ENCODE results near the gene TMEM238L.

Gene TMEM238L

DNA sequence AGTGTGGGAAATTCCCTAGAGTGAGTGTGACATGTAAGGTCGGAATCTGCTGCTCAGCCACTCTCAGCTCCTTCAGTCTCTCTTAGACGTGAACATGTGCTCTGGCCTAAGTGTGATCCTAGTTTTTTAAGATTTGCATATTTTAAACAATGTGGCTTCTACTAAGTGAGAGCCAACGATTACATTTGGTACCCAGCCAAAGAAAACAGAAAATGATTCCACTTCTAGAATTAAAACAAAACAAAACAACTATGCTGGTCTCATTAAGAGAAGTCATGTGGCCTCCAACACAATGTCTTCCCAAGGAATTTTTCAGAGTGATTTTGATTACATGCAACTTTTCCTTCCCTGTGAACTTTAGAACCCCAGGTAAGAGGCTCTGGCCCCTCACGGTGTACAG lies 10.1 kb downstream of the TMEM238L start:
- H3K4me2 ChIP-seq, result no peak overlapping the region
- no peaks in the 10 kb centered on the region for H4K20me1 ChIP-seq (ENCODE audit: insufficient read depth)
- no peak overlapping the region for H3K4me3 ChIP-seq (IDR thresholded peaks at IDR 0.05; ENCODE audit: insufficient read depth, low read depth, low read length)
- H3K79me2 ChIP-seq (ENCODE audit: insufficient read depth, low read depth), result no peaks in the 10 kb centered on the region
- H3K4me1 ChIP-seq (ENCODE audit: low read depth, poor library complexity, severe bottlenecking), result no peaks in the 10 kb centered on the region
- TF ChIP-seq, protein P1, sequence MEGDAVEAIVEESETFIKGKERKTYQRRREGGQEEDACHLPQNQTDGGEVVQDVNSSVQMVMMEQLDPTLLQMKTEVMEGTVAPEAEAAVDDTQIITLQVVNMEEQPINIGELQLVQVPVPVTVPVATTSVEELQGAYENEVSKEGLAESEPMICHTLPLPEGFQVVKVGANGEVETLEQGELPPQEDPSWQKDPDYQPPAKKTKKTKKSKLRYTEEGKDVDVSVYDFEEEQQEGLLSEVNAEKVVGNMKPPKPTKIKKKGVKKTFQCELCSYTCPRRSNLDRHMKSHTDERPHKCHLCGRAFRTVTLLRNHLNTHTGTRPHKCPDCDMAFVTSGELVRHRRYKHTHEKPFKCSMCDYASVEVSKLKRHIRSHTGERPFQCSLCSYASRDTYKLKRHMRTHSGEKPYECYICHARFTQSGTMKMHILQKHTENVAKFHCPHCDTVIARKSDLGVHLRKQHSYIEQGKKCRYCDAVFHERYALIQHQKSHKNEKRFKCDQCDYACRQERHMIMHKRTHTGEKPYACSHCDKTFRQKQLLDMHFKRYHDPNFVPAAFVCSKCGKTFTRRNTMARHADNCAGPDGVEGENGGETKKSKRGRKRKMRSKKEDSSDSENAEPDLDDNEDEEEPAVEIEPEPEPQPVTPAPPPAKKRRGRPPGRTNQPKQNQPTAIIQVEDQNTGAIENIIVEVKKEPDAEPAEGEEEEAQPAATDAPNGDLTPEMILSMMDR (conservative IDR thresholded peaks at IDR 0.05; ENCODE audit: low read depth, low read length), result no peak
- H3K36me3 ChIP-seq (ENCODE audit: insufficient read depth), result no peaks in the 10 kb centered on the region
- H3K27ac ChIP-seq, result no peak overlapping the region
- H3K9ac ChIP-seq, result no peak overlapping the region
- no peaks in the 10 kb centered on the region for H3K27me3 ChIP-seq (ENCODE audit: insufficient read depth, low read depth)
- H2AFZ ChIP-seq (ENCODE audit: low read depth), result no peak overlapping the region

DNA sequence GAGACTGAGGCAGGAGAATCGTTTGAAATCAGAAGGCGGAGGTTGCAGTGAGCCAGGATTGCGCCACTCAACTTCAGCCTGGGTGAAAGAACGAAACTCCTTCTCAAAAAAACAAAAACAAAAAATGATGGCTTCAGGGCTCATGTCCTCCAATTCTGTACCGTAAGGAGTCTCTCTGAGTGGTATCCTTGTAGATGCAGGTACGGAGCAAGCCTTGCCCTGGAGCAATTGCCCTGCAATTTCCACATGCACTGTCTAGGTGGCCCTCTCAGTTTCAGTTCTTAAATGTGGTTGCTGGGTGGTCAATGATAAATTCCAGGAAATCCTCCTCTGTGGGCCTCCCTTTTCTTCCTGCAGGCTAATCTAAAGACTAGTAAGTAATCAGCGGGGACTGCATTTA lies 10.6 kb downstream of the TMEM238L start:
- Histone ChIP-seq H3K9ac (no peak overlapping the region), H3K4me3 (IDR thresholded peaks at IDR 0.05; ENCODE audit: insufficient read depth, low read depth, low read length) (no peak overlapping the region), H4K20me1 (ENCODE audit: insufficient read depth) (no peaks in the 10 kb centered on the region), H3K27me3 (ENCODE audit: insufficient read depth, low read depth) (no peaks in the 10 kb centered on the region), H3K4me2 (no peak overlapping the region), H3K27ac (no peak overlapping the region), H2AFZ (ENCODE audit: low read depth) (no peak overlapping the region), H3K36me3 (ENCODE audit: insufficient read depth) (no peaks in the 10 kb centered on the region), H3K4me1 (ENCODE audit: low read depth, poor library complexity, severe bottlenecking) (no peaks in the 10 kb centered on the region), H3K79me2 (ENCODE audit: insufficient read depth, low read depth) (no peaks in the 10 kb centered on the region)
- TF ChIP-seq, protein P1 (conservative IDR thresholded peaks at IDR 0.05; ENCODE audit: low read depth, low read length), result no peak

DNA sequence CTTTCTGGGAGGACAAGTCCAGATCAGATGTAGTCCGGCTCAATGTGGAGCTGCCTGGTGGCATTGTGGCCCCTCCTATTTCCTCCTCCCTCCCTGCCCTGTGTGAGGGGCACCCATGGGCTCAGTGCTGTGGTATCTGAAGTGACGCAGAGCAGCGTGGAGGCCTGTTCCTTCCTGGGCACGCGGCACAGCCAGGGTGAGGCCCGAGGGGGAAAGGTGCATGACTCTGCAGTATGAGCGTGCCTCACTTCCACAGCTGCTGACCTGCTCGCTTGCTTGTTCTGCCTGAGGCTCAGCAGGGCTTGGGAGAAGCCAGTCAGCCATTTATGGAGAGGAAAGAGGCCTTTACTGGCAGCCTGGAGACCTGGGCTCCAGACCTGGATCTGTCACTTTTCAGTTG lies 11.7 kb downstream of the TMEM238L start:
- Histone ChIP-seq H2AFZ (ENCODE audit: low read depth) (no peak overlapping the region), H4K20me1 (ENCODE audit: insufficient read depth) (no peaks in the 10 kb centered on the region), H3K27ac (no peak overlapping the region), H3K36me3 (ENCODE audit: insufficient read depth) (no peaks in the 10 kb centered on the region), H3K4me1 (ENCODE audit: low read depth, poor library complexity, severe bottlenecking) (no peaks in the 10 kb centered on the region), H3K4me3 (IDR thresholded peaks at IDR 0.05; ENCODE audit: insufficient read depth, low read depth, low read length) (no peak overlapping the region), H3K9ac (no peak overlapping the region), H3K27me3 (ENCODE audit: insufficient read depth, low read depth) (no peaks in the 10 kb centered on the region), H3K4me2 (no peak overlapping the region), H3K79me2 (ENCODE audit: insufficient read depth, low read depth) (no peaks in the 10 kb centered on the region)
- TF ChIP-seq, protein P1 (conservative IDR thresholded peaks at IDR 0.05; ENCODE audit: low read depth, low read length), result no peak

DNA sequence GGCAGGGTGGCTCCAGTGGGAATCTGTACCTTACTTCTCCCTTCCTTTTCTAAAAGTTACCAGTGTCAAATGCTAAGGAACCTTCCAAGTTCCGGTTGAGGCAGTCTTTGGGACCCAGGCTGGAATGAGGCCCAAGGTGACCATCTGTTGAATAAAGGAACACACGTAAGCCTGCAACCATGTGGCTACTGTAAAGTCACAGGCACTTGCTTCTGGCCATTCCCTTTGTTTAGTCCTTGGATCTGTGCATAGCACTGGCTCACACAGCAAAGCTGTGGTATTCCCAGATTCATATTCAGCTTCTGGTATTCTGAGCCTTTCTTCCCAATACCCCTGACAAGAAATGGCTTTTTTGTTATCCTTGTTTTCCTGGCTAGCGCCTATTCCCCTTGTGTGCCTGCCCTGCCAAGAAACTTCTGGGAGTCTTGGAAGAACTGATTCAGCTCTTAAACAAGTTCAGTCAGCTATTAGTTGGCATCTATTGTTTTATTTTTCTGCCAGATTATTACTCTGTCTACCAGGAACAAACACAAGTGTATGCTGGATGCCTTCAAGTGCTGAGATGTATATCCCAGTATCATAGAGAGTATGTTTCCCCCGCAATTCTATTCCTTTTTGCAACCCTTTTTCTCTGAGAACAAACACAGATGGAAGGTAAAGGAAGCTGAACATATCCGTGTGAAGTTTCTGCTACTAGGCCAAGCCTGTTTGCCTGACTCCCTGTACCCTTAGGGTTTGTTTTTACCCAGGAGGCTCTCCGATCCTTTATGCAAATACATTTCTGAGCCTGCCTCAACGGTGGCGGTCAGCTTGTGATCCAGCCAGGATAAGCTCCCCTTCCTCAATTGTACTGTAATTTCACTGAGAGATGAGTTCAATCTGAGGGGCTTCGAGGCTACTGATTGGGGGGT lies 13.2 kb downstream of the TMEM238L start:
- Histone ChIP-seq H3K4me1 (ENCODE audit: low read depth, poor library complexity, severe bottlenecking) (no peaks in the 10 kb centered on the region), H3K9ac (no peak overlapping the region), H3K27ac (no peak overlapping the region), H3K79me2 (ENCODE audit: insufficient read depth, low read depth) (no peaks in the 10 kb centered on the region), H3K27me3 (ENCODE audit: insufficient read depth, low read depth) (no peaks in the 10 kb centered on the region), H3K36me3 (ENCODE audit: insufficient read depth) (no peaks in the 10 kb centered on the region), H2AFZ (ENCODE audit: low read depth) (no peak overlapping the region), H3K4me2 (no peak overlapping the region), H4K20me1 (ENCODE audit: insufficient read depth) (no peaks in the 10 kb centered on the region), H3K4me3 (IDR thresholded peaks at IDR 0.05; ENCODE audit: insufficient read depth, low read depth, low read length) (no peak overlapping the region)
- TF ChIP-seq, protein P1 (conservative IDR thresholded peaks at IDR 0.05; ENCODE audit: low read depth, low read length), result no peak
